GM12878 (cell line): Measurements from ENCODE around the gene LAMP5. TPM values are rescaled to one million over a fixed set of nuclear protein-coding genes. Genes with fewer than 3 reads are reported as not detected.

ENCODE experiments used
- PML ChIP-seq: IDR thresholded peaks from 2 replicates; pipeline ENCODE4 v1.6.1; 2012; ENCODE audit warnings: low read length, inconsistent platforms
- TCF12 ChIP-seq: IDR thresholded peaks from 2 replicates; pipeline ENCODE4 v1.6.1; 2011; ENCODE audit warnings: low read depth, mild to moderate bottlenecking, low read length
- ZNF24 ChIP-seq: fragments of 450-650 bp; IDR thresholded peaks from 2 replicates; pipeline ENCODE4 v1.6.1; 2017; ENCODE audit warnings: antibody characterized with exemption, mild to moderate bottlenecking
- polyA plus RNA-seq, 11 experiments: library from polyadenylated mRNA; depleted of rRNA in 4 of 11; unstranded in 6 of 11; stranded (reverse) in 5 of 11; fragments of >200 nt; fragmentation: Nextera tagmentation in 4 of 11; fragmentation: Illumina TruSeq in 1 of 11; extraction: Ambion mirVana in 4 of 11; extraction: Trizol in 1 of 11; gene quantifications; 1 replicate in 1 of 11; 2 replicates in 10 of 11; pipeline versions ENCODE4 v1.2.1 to v1.2.3, GENCODE V29; 2011 to 2016; ENCODE audit warnings: inconsistent platforms in 2 of 11, missing spikeins in 2 of 11, low read depth in 1 of 11
- total RNA-seq, 4 experiments: library from RNA; depleted of rRNA in 3 of 4; stranded (reverse); fragments of >200 nt in 3 of 4; fragmentation: Illumina TruSeq in 1 of 4; extraction: Trizol in 1 of 4; gene quantifications; 2 replicates each; pipeline versions ENCODE4 v1.2.1 to v1.2.3, GENCODE V29; 2013 to 2021
- TF ChIP-seq, protein P1 (sequence below): fragments of 450-650 bp; formaldehyde crosslinking; IDR thresholded peaks from 2 replicates; pipeline ENCODE4 v1.4.0; 2022; ENCODE audit warnings: mild to moderate bottlenecking, moderate library complexity
- TF ChIP-seq, protein P2 (sequence below): fragments of 450-650 bp; IDR thresholded peaks from 2 replicates; pipeline ENCODE4 v1.6.1; 2016; ENCODE audit warnings: mild to moderate bottlenecking, moderate library complexity, borderline replicate concordance

Gene LAMP5
- total and polyA plus RNA-seq, 10 of the 15 experiments (the other 5 are each of a cell fraction or from before 2014, with no cell fraction given): 0.10 to 0.56 (median 0.49) TPM; not detected in 1

DNA sequence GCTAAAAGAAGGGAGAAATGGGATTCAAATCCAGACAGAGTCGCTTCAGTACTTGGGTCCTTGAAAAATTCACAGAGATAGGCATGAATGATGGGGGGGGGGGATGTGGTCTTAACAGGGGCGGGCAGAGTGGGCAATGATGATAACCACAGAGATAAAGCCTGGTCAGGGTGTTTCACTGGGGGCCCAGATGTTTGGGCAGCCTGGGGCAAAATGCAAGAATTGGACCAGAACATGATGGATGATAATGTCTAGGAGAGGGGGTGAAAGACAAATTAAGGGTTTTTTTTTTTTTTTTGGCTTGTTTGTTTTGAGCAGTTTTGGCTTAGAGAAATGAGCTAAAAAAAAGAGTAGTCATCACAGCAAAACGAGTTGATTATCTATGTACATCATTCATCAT lies 57.4 kb downstream of the LAMP5 start (continued):
- TF ChIP-seq, protein P1, sequence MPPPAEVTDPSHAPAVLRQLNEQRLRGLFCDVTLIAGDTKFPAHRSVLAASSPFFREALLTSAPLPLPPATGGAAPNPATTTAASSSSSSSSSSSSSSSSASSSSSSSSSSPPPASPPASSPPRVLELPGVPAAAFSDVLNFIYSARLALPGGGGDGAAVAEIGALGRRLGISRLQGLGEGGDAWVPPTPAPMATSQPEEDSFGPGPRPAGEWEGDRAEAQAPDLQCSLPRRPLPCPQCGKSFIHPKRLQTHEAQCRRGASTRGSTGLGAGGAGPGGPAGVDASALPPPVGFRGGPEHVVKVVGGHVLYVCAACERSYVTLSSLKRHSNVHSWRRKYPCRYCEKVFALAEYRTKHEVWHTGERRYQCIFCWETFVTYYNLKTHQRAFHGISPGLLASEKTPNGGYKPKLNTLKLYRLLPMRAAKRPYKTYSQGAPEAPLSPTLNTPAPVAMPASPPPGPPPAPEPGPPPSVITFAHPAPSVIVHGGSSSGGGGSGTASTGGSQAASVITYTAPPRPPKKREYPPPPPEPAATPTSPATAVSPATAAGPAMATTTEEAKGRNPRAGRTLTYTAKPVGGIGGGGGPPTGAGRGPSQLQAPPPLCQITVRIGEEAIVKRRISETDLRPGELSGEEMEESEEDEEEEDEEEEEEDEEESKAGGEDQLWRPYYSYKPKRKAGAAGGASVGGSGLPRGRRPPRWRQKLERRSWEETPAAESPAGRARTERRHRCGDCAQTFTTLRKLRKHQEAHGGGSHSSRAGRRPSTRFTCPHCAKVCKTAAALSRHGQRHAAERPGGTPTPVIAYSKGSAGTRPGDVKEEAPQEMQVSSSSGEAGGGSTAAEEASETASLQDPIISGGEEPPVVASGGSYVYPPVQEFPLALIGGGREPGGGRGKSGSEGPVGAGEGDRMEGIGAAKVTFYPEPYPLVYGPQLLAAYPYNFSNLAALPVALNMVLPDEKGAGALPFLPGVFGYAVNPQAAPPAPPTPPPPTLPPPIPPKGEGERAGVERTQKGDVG (CRISPR knock-in tag): no peak
- TF ChIP-seq TCF12 (no peak), PML (no peak), ZNF24 (no peak)
- TF ChIP-seq, protein P2, sequence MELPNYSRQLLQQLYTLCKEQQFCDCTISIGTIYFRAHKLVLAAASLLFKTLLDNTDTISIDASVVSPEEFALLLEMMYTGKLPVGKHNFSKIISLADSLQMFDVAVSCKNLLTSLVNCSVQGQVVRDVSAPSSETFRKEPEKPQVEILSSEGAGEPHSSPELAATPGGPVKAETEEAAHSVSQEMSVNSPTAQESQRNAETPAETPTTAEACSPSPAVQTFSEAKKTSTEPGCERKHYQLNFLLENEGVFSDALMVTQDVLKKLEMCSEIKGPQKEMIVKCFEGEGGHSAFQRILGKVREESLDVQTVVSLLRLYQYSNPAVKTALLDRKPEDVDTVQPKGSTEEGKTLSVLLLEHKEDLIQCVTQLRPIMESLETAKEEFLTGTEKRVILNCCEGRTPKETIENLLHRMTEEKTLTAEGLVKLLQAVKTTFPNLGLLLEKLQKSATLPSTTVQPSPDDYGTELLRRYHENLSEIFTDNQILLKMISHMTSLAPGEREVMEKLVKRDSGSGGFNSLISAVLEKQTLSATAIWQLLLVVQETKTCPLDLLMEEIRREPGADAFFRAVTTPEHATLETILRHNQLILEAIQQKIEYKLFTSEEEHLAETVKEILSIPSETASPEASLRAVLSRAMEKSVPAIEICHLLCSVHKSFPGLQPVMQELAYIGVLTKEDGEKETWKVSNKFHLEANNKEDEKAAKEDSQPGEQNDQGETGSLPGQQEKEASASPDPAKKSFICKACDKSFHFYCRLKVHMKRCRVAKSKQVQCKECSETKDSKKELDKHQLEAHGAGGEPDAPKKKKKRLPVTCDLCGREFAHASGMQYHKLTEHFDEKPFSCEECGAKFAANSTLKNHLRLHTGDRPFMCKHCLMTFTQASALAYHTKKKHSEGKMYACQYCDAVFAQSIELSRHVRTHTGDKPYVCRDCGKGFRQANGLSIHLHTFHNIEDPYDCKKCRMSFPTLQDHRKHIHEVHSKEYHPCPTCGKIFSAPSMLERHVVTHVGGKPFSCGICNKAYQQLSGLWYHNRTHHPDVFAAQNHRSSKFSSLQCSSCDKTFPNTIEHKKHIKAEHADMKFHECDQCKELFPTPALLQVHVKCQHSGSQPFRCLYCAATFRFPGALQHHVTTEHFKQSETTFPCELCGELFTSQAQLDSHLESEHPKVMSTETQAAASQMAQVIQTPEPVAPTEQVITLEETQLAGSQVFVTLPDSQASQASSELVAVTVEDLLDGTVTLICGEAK: no peak
